Activated naive CD4-positive, alpha-beta T cell treated with anti-CD3 and anti-CD28 coated beads, Interleukin-2, amount 50 U/mL, for 16 hours (primary cell): ENCODE measurements around the gene FLNB.

Source experiments
- DNase-seq: peaks from one replicate; pipeline ENCODE4 v3.0.0-alpha.2; 2020

The FLNB gene

DNA sequence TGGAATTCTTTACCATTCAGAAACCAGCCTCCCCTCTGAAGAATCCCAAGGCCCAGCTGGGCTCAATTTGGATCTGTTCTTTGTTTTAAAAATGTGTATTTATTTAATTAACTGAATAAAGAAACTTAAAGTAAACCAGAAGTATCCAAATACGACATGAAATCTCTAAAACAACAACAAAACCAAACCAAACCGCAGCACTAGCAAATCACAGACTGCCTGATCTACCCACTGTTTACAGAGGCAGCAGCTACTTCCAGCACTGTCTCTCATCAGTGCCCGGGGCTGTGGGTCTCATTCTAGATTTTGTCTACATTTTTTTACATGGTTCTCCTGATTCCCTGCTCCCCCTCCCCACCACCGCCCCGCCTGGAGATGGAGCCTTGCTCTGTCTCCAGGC is 2.3 kb downstream of the FLNB start:
- DNase-seq: no peak

DNA sequence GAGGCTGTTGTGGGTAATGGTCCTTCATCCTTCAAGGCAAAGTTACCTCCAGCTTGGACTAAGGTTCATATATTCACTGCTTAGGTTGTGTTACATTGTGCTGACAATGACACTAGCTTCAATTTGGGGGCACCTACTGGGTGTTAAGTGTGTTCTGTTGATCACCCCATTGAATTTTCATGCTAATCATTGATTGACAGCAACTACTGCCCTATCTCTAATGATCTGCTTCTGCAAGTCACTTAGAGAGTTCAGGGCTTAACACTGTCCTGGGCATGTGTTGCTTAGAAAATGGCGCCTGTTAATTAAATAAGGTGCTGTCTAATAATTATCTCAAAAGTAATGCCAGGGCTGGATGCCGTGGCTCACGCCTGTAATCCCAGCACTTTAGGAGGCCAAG is 3.4 kb downstream of the FLNB start:
- no peak for DNase-seq

DNA sequence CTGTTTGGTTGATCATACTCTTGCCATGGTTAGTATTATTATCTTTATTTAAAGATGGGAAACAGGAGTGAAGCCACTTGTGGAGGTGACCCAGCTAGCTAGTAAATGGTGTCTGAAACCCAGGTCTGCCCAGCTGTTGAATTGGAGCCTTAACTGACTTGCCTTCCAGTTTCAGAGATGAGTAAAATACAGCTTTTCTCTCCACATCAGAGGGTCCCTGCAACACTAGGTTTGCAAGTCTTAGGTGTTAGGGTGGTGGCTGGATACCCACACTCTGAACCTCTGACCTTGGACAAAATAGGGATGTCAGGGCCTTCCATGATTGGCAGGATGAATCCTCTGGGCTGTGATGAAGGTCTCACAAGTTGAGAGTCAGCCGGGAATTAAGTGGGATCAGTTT is 4.1 kb downstream of the FLNB start:
- DNase-seq: no peak

DNA sequence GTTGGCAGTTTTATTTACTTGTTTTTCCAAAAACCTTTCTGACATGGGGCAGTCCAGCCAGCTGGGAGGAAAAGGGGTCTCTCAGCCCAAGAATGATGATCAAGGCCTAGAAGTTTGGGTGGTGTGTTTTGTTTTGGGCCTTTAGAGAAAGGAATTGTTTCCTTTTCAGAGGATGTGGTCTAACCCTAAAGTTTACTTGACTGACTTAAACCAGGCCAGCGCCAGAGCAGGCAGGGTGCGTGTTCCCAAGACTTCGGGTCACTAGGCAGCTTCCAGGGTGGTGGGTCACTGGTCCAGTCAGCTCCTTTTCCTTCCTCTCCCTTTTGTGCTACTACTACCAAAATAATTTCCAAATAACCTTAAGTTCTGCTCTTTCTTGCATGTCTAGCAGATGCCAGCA is 4.9 kb downstream of the FLNB start:
- DNase-seq: no peak

DNA sequence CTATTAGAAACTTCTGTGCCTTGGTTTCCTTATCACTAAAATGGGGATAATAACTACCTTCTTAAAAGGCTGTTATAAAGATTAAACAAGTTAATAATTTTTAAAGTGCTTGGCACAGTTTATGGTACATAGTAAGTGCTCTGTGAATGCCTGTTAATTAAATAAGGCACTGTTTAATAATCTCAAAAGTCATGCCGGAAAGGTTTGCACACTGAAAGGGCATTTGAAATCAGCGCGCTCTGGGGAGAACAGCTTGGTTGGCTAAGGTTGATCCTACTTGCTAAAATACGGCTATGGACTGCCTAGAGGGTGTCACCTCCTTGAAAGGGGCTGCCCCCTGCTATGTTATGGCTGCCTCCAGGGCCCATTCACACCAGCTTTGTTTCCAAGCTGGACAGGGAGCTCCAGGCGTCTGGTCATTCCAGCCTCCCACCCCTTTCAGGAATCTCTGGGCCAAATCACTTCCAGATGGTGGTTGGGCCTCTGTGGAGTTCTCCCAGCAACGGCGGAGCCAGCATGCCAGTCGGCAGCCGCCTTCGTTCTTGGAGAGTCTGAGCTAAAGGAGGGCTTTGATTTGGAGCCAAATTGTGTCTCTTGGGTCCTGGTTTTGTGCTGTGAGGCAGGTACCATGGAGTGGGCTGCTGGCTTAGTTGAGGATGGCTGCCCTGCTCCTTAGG is 5.9 kb downstream of the FLNB start:
- DNase-seq: no peak

DNA sequence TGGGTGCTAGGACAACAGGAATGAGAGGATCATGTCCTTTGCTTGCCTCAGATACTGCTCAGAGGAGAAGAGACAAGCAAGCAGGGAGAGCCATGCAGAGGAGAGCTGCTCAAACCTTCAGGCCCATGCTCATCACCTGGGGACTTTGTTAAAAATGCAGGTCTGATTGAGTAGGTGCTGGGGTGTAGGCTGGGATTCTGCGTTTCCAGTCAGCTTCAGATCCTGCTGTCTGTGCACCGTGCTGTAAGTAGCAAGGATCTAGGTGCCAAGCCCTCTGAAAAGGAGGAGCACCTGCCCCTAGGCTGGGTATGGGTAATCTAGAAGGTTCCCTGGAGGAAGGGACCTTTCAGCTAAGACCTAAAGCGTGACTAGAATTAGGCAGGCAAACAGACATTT is 7.3 kb downstream of the FLNB start:
- DNase-seq: no peak

DNA sequence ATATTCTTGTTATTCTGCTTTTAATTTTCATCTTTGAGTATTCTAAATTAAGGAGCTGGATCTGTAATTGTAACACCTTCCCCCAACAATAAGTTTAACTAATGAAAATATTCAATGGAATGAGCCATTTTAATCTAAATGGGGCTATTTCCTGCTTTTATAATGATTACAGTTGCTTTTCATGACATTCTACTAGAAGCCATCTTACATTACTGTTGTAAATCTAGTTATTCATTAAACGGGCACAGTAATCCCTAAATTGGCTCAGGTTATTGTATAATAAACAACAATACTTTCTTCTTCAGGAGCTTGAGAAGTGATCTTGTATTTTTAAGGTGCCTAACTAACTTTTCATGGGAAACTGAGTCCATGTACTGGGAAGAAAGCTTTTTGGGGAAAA is 8.5 kb downstream of the FLNB start:
- DNase-seq: no peak

DNA sequence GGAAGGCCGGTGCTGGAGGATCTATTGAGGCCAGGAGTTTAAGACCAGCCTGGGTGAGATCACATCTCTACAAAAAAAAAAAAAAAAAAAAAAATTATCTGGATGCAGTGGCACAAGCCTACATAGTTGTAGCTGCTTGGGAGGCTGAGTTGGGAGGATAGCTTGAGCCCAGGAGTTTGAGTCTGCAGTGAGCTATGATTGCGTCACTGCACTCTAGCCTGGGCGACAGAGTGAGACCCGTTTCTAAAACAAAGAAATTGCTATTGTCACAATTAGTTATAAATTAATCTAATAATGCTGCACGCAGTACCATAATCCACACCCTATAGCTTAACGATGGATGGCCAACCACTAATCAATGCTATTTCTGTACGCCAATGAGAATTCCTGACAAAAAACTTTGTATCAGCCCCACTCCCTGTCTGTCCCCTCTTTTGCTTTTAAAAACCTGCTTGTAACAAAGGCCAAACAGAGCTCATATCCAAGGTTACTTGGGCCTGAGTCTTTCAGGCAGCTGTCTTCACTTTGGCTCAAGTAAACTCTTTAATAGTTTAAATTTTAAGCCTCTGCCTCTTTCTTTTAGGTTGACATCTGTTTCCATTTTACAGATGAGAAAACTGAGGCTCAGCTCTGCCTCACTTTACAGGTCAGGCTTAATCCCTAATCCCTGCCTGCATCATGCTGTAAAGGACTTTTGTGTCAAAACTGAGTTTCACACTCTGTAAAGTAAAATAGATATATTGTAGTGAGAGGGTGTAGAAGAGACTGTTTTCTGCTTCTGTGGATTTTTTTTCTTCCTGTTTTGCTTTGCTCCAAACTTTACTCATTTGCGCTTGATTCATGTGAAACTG is 10.9 kb downstream of the FLNB start:
- DNase-seq: no peak

DNA sequence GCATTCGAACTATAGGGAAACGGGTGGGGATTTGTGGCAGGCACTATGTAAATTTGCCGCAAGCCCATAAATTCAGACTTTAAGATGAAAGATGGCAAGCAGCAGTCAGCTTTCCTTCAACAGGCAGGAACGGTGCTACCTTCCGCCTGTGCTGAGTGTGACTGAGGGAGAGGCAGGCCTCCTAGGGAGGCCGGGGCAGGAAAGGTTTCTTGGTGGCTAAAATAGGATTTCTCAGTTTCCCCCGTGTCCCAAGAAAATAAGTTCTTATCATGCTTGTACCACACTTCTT is 12.5 kb downstream of the FLNB start:
- no peak for DNase-seq

DNA sequence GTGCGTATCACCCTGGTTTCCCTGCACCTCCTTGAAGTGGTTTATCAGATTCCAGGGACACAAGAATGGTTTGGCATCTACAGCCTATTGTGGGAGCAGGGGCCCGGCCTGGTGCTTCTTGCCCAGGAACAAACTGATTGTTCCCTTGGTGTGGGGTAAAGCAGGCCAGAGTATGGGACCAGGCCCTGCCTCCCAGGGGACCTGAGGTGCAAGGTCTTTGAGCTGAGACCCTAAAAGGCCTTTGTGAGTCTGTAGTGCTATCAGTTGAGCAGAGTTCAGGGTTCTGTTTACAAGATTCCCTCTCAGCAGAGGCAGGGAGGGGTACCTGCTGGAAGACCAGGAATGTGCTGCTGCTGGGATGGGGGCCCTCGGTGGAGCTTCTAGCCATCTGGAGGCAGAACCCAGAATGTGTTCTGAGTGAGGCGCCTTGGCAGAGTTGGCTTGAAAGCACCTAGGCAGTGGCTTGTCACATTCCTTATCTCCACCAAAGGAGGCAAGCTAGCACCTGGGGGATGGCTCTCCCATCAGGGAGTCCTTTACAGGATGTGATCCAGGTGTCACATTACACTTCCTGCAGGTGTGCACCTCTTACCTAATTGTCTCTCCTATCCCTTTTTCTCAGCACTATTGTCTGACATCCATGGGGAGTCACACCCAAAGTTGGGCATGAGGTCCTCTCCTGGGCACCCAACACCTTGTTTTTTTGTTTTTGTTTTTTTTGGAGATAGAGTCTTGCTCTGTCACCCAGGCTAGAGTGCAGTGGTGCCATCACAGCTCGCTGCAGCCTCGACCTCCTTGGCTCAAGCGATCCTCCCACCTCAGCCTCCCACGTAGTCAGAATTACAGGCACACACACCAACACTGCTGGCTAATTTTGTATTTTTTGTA is 13.1 kb downstream of the FLNB start:
- DNase-seq: no peak

DNA sequence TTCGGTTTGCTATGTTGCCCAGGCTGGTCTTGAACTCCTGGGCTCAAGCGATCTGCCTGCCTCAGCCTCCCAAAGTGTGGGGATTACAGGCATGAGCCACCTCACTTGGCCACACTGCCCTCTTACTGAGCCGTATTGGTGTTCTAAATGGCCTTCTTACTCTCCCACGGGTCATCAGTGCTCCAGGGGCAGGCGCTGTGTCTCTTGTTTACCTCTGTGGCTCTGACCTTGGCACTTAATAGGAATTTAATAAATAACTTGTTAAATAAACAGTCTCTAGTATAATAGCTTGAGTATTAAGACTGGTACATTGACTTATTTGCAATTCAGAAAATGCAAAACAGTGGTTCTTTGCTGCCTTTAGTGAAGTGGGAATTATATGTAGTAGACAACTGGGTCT is 13.7 kb downstream of the FLNB start:
- DNase-seq: no peak

DNA sequence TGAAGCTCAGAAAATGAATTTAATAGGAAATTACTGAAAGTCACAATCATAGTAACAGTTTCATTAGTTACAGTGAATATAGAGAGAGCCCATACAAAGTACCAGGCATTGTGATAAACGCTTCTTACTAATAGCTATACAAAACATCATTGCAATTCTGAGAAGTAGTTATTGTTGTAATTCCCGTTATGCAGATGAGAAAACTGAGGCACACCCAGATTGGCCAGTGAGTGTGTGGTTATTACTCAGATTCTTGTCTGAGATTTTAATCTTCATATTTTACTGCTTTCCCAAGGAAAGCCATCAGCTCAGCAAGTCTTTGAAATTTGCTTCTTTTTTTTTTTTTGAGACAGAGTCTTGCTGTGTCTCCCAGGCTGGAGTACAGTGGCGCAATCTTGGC is 14.3 kb downstream of the FLNB start:
- DNase-seq: no peak

DNA sequence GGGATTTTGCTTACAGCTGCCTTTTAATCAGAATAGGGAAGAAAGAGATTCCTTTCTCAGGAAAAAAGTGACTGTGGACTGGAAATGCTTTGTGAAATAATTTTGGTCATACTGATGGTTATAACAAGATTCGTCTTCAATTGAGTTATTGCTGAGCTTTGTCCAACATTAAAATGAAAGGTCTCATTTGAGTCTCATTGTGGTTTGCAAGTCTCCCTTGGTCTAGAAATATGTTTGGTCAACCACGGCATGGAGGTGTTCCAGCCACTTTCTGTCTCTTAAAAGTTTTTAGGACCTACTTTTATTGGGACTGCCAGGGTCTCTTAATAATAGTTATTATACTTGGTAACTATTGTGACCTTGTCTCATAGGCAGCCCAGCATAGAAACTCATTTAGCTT is 15.3 kb downstream of the FLNB start:
- DNase-seq: no peak

DNA sequence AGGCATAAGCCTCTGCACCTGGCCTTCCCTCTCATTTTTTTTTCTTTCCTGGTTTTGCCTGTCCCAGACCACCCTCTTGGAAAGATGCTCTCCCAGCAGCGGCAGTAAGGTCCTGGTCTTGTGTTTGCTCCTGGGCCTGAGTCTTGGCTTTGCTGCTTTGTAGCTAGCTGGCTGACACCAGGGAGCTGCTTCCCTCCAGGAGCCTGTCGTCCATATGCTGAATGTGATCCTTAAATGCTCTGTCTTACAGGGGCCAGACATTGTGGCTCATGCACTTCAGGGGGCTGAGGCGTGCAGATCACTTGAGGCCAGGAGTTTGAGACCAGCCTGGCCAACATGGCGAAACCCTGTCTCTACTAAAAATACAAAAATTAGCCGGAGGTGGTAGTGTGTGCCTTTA is 17.2 kb downstream of the FLNB start:
- no peak for DNase-seq

DNA sequence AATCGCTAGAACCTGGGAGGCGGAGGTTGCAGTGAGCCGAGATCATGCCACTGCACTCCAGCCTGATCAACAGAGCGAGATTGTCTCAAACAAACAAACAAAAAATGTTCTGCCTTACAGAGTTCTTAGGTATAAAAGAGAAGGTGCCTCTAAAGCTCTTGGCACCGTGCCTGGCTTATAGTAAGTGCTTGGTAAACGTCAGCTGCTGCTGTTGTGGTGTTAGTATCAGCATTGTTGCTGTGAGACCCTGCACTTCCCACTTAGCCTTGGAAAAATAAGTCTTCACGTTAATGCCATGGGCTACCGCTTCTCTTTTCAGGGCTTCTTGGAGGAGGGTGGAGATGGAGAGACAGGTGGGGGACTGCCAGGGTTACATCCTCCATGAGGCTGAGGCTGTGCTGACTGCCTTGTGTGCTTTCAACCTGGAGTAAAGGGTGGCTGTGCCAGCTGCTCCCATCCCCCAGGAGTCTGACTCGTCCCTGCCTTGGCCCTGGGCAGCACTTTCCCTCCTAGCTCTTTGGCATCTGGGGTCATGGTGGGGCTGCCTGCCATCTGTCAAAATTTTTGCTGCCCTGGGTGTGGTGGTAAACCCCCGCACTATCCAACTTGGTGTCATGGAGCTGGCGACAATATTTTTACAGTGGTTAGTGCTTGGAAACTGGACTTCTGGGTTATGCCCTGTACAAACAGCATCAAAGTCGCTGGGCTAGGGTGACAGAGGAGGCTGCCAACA is 17.8 kb downstream of the FLNB start:
- DNase-seq: no peak

DNA sequence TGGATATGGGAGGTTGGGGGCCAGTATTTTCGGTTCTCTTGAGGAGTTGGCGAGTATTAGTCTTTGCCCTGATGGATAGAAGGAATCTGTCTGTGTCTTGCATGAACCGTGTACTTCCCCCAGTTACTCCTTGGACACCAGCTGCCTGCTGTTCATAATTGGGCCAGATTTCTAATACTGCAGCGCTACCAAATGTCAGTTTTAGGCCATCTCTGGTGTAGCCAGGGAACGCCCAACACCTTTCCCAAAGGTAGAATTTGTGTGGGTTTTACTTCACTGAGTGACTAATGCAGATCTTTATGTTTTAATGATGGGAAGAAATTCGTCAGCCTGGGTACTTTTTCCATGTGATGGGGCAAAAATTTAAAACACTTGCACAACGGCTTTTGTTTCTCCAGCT is 18.4 kb downstream of the FLNB start:
- DNase-seq: no peak

DNA sequence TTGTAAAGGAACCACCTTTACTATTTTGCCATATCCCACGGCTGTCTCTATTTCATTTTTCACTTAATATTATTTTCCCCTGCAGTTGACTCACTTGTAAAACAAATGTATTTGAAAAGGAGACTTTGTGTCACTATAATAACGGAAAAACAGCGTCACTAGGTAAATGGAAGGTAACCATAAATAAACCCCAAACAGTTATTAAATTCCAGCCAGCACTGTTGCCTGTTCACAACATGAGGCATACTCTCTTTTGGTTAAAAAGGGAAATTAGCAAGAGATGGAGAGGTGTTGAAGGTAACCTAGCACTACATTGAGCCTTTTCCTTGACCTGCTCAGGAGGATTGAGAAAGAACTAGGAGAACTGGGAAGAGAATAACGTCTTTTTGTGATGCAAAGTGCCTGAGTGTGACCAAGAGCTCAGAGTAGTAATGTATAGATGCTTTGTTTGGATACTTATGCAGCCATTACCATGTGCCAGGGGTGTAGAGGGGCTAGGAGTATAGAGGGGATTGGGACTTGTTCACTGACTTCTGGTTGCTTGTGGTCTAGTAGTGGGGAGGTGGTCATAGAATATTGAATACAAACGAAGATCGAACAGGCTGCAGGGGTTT is 19.6 kb downstream of the FLNB start:
- DNase-seq: no peak

DNA sequence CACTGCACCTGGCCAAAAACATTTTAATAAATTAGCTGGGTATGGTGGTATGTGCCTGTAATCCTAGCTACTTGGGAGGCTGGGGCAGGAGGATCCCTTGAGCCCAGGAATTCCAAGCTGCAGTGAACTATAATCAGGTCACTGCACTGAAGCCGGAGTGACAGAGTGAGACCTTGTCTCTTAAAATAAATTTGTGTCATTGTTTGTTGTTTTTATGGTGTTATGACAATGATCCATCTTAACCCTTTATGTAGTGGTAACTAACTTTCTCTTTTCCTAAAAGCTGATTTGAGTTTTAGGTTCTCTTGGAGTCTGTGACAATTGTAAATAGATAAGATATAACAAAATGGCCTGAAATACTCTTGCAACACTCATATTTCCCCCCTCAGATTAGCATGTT is 20.7 kb downstream of the FLNB start:
- no peak for DNase-seq

DNA sequence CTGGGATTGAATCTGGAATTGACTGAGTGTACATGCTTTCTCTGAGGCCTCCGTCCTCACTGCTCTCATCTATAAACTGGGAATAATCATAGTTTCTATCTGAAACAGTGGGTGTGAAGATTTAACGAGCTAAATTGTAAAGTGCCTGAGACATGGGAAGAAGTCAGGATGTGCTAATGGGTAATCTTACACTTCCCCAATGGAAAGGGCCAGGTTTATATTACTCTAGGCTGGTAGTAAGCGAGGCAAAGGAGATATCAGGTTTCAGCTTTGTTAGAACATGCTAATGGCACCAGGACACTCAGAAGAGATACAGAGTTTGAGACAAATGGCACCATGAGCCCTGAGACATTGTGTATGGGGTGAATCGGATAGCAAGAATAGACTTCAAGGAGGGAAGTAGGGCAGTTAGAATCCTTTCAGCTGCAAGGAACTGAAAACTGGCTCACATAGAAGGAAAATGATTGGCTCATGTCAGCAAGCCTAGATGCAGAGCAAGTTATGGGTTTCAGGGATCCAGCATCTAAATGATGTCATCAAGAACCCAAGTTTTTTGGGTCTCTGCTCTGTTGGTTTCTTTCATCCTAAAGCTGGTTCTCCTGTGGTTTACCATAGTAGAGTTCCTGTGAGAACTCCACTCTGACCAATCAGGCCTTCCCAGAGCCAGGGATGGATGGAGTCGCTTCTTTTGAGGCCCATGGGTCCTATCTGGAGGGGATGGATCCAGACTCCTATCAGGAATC is 21.8 kb downstream of the FLNB start:
- DNase-seq: no peak

DNA sequence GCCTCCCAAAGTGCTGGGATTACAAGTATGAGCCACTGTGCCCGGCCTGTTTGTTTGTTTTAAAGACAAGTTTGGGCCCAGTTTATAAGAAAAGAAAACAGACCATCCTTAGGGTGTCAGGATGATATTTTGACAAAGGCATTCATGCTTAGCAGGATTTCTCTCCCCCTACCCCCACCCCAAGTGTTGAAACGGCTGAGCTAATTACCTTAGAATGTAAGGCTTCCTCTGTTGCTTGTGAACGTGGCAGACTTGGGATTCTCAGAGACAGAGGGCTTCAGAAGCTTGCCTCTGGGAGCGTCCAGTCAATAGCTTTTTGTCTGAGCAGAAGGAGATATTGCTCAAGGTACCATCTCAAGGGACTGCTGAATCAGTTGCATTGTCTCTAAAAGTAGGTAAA is 24.0 kb downstream of the FLNB start:
- no peak for DNase-seq

DNA sequence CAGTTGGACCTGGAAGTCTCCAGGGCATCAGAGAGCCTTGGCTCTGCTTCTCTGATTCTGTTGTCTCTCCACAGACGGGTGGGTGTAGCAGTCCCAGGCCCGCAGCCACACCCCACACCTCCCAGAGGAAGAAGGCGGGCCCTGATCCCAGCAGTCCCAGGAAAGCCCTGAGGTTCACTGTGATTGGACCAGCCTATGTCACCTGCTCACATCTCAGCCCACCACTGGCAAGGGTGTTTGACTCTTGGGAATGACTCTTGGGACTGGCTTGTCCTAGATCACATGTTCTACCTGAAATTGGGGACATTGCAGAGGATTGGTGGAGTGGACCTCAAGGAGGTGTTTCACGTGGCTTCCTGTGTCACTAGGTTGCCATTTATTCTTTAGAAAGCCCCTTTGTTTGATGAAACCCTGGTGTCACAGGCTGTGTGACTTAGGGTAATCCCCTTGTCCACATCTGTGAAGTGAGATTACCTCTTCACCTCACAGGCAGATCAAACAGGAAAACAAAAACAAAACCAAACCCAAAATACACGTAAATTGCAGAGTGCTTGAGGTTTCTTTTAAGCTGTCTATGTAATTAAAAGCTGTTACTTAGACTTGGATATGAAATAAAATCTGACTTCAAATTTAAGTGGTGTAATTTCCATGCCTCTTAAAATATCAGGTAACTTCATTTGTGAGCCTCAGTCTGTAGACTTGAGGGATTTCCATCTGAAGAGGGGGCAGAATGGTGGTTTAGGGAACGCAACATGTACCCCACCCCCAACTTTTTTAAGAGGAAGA is 26.7 kb downstream of the FLNB start:
- peak; percentile 33 for DNase-seq
